GM19397 (cell line): ENCODE measurements around the gene SHISA5.
"Not testable (repeated sequence)": the region's sequence is repeated elsewhere in the genome, so short reads cannot be mapped to it uniquely, and the experiment has no call there.

ENCODE experiments used
- ATAC-seq: cut with Tn5 transposase; IDR thresholded peaks from one replicate; pipeline ENCODE4 v1.9.1; 2021; ENCODE audit warnings: mild to moderate bottlenecking, moderate library complexity; ENCODE audit not compliant: unreplicated experiment

Gene SHISA5

GRCh38 chr3:48521635-48522034 is 17.7 kb upstream of the SHISA5 start:
- no peak for ATAC-seq

- ATAC-seq: no peak
Measured at GRCh38 chr3:48519277-48519643, 15.3 kb upstream of the SHISA5 start.

DNA sequence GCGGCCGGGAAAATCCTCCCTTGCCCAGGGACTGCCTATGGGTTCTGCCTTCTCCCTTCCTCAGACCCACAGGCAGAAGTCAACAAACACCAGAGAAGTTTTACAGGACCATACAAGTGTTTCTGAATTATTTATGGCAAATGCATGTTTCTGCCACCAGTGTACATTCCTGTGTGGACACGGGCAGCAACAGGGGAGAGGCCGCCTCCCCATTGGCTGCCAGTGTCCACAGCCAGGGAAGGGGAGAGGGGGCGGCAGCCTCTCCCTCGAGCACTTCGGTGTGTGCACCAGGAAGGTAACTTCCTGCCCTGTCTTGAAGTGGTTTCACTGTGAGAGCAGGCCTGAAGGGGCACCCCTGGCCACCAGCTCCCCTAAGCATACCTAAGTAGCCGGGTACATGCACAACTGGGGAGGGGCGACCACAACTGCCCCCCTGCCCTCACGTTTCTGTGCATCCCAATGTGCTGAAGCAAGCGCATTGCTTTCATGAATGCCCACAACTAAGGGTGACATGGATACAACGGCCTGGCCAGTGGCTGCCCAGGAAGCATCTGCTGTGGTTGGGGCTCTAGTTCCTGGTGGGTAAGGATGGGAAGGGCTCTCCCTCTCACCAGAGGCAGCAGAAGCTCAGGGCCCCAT is 14.8 kb upstream of the SHISA5 start:
- ATAC-seq: no peak

GRCh38 chr3:48518069-48518468 is 14.1 kb upstream of the SHISA5 start:
- ATAC-seq: no peak

DNA sequence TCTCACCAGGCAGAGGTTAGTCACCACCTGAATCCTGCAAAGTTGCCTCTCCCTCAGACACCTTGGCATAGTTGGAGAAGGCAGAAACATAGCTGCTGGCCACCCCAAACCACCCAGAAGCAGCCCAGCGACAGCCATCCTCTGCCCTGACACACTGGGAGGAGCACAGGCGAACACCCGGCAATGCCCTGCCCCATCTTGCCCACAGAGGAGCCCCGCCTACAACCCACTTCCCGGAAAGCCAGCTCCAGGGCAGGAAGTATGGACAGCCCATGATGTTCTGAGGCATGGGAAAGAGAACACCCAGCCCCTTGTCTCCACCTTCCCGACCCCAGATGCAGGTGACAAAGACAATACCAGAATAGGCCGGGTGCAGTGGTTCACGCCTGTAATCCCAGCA is 12.6 kb upstream of the SHISA5 start:
- no peak for ATAC-seq

- no peak for ATAC-seq
Measured at GRCh38 chr3:48514431-48515227, 10.7 kb upstream of the SHISA5 start.

DNA sequence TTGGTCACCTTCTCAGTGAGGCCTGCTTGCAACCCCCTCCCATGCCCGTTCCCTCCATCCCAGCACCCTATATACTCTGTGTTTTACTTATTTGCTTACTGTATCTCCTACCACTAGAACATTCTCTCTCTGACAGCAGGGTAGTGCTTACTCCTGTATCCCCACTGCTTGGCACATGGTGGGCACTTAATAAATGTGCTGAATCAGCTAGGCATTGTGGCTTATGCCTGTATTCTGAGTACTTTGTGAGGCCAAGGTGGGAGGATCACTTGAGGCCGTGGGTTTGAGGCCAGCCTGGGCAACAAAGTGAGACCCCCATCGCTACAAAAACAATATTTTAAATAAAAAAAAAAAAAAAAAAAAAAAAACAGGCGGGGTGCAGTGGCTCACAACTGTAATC is 7.6 kb upstream of the SHISA5 start:
- no peak for ATAC-seq

DNA sequence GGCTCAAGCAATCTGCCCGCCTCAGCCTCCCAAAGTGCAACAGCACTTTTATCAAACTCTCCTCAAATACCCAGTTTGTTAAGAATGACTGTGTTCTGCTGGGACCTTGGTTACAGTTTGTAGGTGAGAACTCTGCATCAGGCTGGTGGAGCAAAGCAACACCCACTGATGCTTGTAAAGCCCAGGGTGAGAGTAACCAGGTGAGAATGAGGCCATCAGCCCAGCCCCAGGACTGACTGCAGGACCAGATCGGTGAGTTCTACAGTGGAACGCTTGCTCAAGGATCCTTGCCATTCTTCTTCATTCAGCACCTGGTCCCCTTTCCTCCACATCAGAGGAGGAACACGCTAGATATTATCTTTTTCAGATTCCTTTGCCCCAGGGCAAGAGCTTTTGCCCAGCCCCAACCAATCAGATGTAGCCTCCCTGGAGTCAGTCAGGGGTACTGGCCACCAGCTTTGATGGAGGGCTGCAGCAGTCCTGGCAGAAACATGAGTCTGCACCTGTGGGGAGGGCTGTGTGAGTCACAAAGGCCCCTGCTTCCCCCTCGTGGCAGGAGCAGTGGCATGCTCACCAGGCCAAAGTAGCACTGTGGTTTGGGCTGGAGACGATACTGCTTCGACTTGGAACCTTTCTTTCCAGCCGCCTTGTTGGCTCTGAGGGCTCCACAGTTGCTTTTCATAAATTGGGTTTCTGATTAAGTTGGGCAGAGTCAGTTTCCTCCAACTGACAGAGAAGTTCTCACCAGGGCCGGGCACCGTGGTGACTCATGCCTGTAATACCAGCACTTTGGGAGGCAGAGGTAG is 3.5 kb upstream of the SHISA5 start:
- no peak for ATAC-seq

DNA sequence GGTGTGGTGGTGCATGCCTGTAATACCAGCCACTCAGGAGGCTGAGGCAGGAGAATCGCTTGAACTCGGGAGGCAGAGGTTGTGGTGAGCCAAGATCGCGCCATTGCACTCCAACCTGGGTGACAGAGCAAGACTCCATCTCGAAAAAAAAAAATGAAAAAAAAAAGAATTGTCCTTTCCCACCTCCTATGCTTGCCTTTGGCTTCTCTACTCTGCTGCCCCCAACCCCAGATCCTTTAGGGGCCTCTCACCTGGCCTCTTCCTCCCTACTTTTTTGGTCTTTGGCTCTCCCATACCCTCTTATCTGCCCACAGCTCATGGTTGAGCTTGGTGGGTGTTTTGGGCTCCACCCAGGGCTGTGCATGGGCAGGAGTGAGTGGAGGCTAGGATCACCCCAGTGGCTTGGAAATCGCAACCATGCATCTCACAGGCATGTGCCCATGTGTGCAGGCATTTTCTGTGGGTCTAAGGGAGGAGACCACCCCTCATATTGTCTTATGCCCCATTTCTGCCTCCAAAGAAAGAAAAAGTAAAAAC is 2.1 kb upstream of the SHISA5 start:
- no peak for ATAC-seq

DNA sequence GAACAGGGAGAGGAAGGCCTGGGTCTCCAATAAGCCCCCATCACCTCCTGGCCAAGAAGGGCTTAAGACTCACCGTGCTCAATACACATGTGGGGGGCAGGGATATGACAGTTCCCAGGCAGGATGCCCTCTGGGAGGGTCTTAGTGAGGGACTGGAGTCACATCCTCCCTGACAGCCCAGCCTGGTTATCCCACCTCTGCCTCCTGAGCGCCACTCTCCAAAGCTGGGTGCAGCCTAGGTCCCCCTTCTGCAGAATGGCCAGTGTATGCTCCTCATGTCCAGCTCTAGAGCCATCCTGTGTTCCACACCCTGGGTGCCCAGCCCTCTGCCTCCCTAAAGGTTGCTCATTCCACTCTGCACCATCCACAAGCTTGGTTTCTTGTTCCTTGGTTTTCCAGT is 1.2 kb upstream of the SHISA5 start:
- no peak for ATAC-seq

GRCh38 chr3:48503401-48504050 is 448 bp downstream of the SHISA5 start:
- no peak for ATAC-seq

DNA sequence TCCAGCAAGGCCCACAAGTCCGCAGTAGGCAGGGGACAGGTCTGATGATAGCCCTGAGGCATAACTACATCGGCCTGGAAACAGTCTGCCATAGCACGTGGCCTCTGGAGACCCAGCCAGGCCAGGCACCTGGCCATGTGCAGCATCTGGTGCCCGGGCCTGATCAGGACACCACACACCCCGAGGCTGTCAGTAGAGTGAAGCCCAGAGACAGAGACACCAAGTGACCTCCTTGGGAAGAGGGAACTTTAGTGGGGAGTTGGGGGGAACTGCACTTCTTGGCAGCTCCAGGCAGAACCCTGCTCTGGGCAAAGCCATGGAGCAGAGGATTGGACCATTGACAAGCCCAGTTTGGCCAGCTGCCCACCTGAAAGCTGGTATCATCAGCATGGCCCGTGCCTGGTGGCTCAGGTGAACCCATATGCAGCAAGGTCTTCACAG is 1.2 kb downstream of the SHISA5 start:
- no peak for ATAC-seq

DNA sequence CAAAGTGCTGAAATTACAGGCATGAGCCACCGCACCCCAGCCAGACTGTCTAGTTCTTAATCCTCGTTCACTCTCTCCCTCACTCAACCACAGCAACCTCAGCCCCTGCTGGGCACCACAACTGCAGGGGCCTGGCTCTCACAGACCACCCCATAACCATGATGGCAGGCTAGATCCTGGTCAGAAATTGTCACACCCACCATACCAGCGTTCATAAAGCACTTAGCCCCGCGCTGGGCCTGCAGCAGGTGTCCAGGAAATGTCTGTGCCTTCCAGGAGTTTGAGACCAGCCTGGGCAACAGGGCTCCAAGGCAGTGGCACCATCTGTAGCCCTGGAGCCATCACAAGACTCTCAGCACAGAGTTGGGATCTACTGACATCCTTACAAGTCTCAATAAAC is 1.9 kb downstream of the SHISA5 start:
- no peak for ATAC-seq

- no peak for ATAC-seq
Measured at GRCh38 chr3:48501196-48501595, 2.8 kb downstream of the SHISA5 start.

- ATAC-seq: no peak
Measured at GRCh38 chr3:48500656-48501055, 3.3 kb downstream of the SHISA5 start.

GRCh38 chr3:48493203-48493501 is 10.8 kb downstream of the SHISA5 start:
- no peak for ATAC-seq

DNA sequence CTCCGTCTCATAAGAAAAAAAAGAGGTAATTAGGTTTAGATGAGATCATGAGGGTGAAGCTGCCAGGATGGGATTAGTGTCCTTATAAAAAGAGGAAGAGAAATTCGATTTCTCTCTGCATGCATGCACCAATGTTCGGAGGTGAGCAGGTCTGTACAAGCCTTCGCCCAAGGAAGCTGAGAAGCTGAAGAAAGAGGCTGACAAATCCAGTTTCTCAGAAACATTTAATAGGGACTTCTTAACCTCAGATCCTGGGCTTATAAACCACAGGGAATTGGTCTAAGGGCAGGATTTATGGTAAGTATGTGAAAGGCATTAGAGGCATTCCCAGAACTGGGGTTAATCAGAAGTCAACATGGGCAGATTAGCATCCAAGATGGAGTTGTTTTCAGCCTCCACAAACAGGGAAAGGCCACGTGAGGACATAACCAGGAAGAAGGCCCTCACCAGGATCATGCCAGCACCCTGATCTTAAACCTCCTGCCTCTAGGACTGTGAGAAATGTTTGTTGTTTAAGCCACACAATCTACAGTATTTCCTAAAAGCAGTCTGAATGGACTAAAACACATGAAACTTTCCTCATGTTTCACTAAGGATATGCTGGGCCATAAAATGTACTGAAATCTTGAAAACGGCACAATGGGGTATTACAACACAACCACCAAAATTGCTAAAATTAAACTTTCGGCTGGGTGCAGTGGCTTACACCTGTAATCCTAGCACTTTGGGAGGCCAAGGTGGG is 11.3 kb downstream of the SHISA5 start:
- ATAC-seq: no peak

DNA sequence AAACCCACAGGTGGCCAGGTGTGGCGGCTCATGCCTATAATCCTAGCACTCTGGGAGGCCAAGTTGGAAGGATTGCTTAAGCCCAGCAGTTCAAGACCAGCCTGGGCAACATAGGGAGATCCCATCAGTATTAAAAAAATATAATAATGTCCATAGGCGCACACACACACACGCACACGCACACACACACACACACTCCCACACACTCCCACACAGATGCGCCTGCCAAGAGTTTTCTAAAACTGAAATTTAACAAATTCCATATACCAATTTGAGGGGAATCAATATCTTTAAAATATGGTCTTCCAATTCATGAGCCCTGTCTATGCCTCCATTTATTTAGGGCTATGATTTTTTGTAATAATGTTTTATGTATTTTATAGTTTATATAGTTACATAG is 17.0 kb downstream of the SHISA5 start:
- no peak for ATAC-seq

GRCh38 chr3:48482822-48483221 is 21.2 kb downstream of the SHISA5 start:
- ATAC-seq: not testable (repeated sequence)

DNA sequence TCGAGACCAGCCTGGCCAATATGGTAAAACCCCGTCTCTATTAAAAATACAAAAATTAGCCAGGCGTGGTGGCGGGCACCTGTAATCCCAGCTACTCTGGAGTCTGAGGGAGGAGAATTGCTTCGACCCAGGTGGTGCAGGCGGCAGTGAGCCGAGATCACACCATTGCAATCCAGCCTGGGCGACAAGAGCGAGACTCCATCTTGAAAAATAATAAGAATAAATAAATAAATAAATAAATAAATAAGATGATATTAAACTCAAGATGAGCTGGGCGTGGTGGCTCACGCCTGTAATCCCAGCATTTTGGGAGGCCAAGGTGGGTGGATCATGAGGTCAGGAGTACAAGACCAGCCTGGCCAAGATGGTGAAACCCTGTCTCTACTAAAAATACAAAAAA is 23.1 kb downstream of the SHISA5 start:
- not testable (repeated sequence) for ATAC-seq
